CD4-positive, alpha-beta T cell treated with Interleukin-2 at 100 ng/mL for 4 hours (primary cell): ENCODE data around the gene PTGIS.
A peak's percentile ranks its signal among the peaks of the same experiment; 100 is the strongest.

Experiments used
- DNase-seq: peaks from one replicate; pipeline ENCODE4 v3.0.0-alpha.2; 2020; ENCODE audit warnings: low spot score

Gene PTGIS

GRCh38 chr20:49529470-49529869 lies 38.5 kb downstream of the PTGIS start:
- no peak for DNase-seq

- DNase-seq = no peak
Observed at GRCh38 chr20:49526568-49526967, 41.4 kb downstream of the PTGIS start.

GRCh38 chr20:49526056-49526455 lies 41.9 kb downstream of the PTGIS start:
- no peak for DNase-seq

GRCh38 chr20:49523767-49524360 lies 44.1 kb downstream of the PTGIS start:
- no peak for DNase-seq

- DNase-seq = no peak
Observed at GRCh38 chr20:49521356-49521755, 46.6 kb downstream of the PTGIS start.

- no peak for DNase-seq
Observed at GRCh38 chr20:49519777-49520359, 48.1 kb downstream of the PTGIS start.

- no peak for DNase-seq
Observed at GRCh38 chr20:49519212-49519712, 48.7 kb downstream of the PTGIS start.

GRCh38 chr20:49518576-49518975 lies 49.4 kb downstream of the PTGIS start:
- no peak for DNase-seq

- no peak for DNase-seq
Observed at GRCh38 chr20:49517805-49518100, 50.2 kb downstream of the PTGIS start.

- DNase-seq = no peak
Observed at GRCh38 chr20:49516916-49517804, 50.8 kb downstream of the PTGIS start.

GRCh38 chr20:49515586-49515985 lies 52.4 kb downstream of the PTGIS start:
- no peak for DNase-seq

- no peak for DNase-seq
Observed at GRCh38 chr20:49513517-49513916, 54.4 kb downstream of the PTGIS start.

GRCh38 chr20:49513009-49513408 lies 54.9 kb downstream of the PTGIS start:
- DNase-seq = no peak

- no peak for DNase-seq
Observed at GRCh38 chr20:49511788-49512525, 56.0 kb downstream of the PTGIS start.

GRCh38 chr20:49510562-49511122 lies 57.3 kb downstream of the PTGIS start:
- no peak for DNase-seq

- DNase-seq = peak; percentile 33
Observed at GRCh38 chr20:49508435-49509199, 59.3 kb downstream of the PTGIS start.

- no peak for DNase-seq
Observed at GRCh38 chr20:49507741-49508434, 60.0 kb downstream of the PTGIS start.

- DNase-seq = no peak
Observed at GRCh38 chr20:49505518-49505917, 62.4 kb downstream of the PTGIS start.

GRCh38 chr20:49503176-49503575 lies 64.8 kb downstream of the PTGIS start:
- DNase-seq = no peak

- no peak for DNase-seq
Observed at GRCh38 chr20:49501917-49502316, 66.0 kb downstream of the PTGIS start.

- no peak for DNase-seq
Observed at GRCh38 chr20:49497398-49497669, 70.6 kb downstream of the PTGIS start.
